Osteoblast (primary cell): Measurements from ENCODE around the gene LRRIQ1. TPM values are rescaled to one million over a fixed set of nuclear protein-coding genes. Genes with fewer than 3 reads are reported as not detected.

Experiments
- DNase-seq: peaks from one replicate; pipeline ENCODE4 v3.0.0; 2011; ENCODE audit warnings: low spot score, mixed read lengths; ENCODE audit not compliant: insufficient read length; ENCODE audit errors: missing footprints
- H2AFZ ChIP-seq: 2 replicates; pipeline ENCODE4 v1.6.0; 2011; ENCODE audit warnings: mild to moderate bottlenecking, low read length
- H3K27ac ChIP-seq: 2 replicates; pipeline ENCODE4 v1.5.1; 2011; ENCODE audit warnings: mild to moderate bottlenecking, low read depth, low read length, moderate library complexity
- H3K27me3 ChIP-seq: 2 replicates; pipeline ENCODE4 v1.6.0; 2012; ENCODE audit warnings: mild to moderate bottlenecking, control low read depth, inconsistent platforms, low read length, moderate library complexity; ENCODE audit not compliant: insufficient read depth
- H3K36me3 ChIP-seq: 2 replicates; pipeline ENCODE4 v1.5.1; 2011; ENCODE audit warnings: mild to moderate bottlenecking, low read length, control low read depth, moderate library complexity; ENCODE audit not compliant: insufficient read depth
- H3K4me1 ChIP-seq: 2 replicates; pipeline ENCODE4 v1.5.1; 2011; ENCODE audit warnings: mild to moderate bottlenecking, low read length, control low read depth, moderate library complexity; ENCODE audit not compliant: insufficient read depth
- H3K4me2 ChIP-seq: 2 replicates; pipeline ENCODE4 v1.6.0; 2011; ENCODE audit warnings: mild to moderate bottlenecking, low read length; ENCODE audit not compliant: insufficient read depth
- H3K4me3 ChIP-seq: fragments of 200-600 bp; sonication (generic); 3 replicates; pipeline ENCODE4 v1.5.1; 2012; ENCODE audit warnings: mild to moderate bottlenecking, low read length, inconsistent platforms; ENCODE audit not compliant: insufficient read depth
- H3K79me2 ChIP-seq: 2 replicates; pipeline ENCODE4 v1.6.0; 2012; ENCODE audit warnings: mild to moderate bottlenecking, low read length, control low read depth, inconsistent platforms; ENCODE audit not compliant: insufficient read depth
- H3K9me3 ChIP-seq: 2 replicates; pipeline ENCODE4 v1.5.1; 2011; ENCODE audit warnings: low read depth, low read length, control low read depth
- H4K20me1 ChIP-seq: 2 replicates; pipeline ENCODE4 v1.6.0; 2012; ENCODE audit warnings: mild to moderate bottlenecking, low read length, control low read depth; ENCODE audit not compliant: insufficient read depth
- total RNA-seq: library from RNA; depleted of rRNA; stranded (reverse); fragments of >200 nt; gene quantifications from 2 replicates; pipeline ENCODE4 v1.2.3, GENCODE V29; 2012
- TF ChIP-seq, protein P1 (sequence below): IDR thresholded peaks from 2 replicates; pipeline ENCODE4 v1.5.1; 2011; ENCODE audit warnings: mild to moderate bottlenecking, low read depth, low read length, moderate library complexity; ENCODE audit errors: extremely low read depth

LRRIQ1 gene
- total RNA-seq, 1 donor: not detected

DNA sequence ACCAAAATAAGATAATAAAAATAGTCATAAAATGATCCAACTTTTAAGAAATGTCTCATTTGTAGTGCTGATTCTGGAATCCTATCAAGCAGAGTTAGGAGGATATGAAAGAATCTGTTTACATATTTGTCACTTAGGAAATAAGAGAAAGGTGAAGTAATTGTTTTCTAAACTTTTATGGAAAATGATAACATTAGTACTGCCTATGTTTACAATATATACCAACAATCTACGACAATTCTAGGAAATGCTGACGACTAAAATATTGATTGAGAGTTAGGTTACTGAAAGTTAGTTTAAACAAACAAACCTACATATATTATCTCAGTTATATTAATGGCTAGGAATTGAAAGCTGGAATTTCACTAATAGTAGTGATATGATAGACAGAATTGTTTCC is 18.1 kb upstream of the LRRIQ1 start:
- DNase-seq: no peak
- Histone ChIP-seq H2AFZ (no peak overlapping the region), H3K27ac (no peak overlapping the region)

DNA sequence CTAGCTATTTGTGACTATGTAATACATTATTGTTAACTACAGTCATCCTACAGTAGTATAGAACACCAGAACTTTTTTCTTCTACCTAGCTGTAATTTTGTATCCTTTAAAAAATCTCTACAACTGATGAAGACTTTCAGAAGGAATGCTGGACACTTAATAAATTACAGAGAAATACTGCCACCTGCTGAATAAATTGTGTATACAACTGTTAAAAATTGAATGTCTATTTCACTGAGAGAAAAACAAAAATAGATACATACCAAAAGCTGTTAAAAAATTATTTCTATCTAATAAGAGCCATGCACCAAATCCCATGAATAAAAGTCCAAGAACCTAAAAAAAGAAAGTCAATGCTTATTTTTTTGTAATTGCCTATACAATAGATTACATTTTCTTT is 6.7 kb upstream of the LRRIQ1 start:
- Histone ChIP-seq H3K4me1 (no peaks in the 10 kb centered on the region), H3K4me3 (no peak overlapping the region), H2AFZ (no peak overlapping the region), H3K27ac (no peak overlapping the region), H3K79me2 (no peaks in the 10 kb centered on the region), H3K27me3 (no peaks in the 10 kb centered on the region), H3K9me3 (no peaks in the 10 kb centered on the region), H3K4me2 (no peak overlapping the region), H4K20me1 (no peaks in the 10 kb centered on the region), H3K36me3 (no peaks in the 10 kb centered on the region)
- TF ChIP-seq, protein P1, sequence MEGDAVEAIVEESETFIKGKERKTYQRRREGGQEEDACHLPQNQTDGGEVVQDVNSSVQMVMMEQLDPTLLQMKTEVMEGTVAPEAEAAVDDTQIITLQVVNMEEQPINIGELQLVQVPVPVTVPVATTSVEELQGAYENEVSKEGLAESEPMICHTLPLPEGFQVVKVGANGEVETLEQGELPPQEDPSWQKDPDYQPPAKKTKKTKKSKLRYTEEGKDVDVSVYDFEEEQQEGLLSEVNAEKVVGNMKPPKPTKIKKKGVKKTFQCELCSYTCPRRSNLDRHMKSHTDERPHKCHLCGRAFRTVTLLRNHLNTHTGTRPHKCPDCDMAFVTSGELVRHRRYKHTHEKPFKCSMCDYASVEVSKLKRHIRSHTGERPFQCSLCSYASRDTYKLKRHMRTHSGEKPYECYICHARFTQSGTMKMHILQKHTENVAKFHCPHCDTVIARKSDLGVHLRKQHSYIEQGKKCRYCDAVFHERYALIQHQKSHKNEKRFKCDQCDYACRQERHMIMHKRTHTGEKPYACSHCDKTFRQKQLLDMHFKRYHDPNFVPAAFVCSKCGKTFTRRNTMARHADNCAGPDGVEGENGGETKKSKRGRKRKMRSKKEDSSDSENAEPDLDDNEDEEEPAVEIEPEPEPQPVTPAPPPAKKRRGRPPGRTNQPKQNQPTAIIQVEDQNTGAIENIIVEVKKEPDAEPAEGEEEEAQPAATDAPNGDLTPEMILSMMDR: peak; percentile 41
- DNase-seq: no peak

More for the DNA sequence above, 18.1 kb upstream of the LRRIQ1 start:
- Histone ChIP-seq H3K4me3 (no peak overlapping the region), H3K9me3 (no peaks in the 10 kb centered on the region), H3K4me2 (no peak overlapping the region), H4K20me1 (no peaks in the 10 kb centered on the region), H3K79me2 (no peaks in the 10 kb centered on the region), H3K4me1 (peaks cover 8% of the 10 kb centered on the region), H3K27me3 (no peaks in the 10 kb centered on the region), H3K36me3 (no peaks in the 10 kb centered on the region)
- TF ChIP-seq, protein P1: no peak

DNA sequence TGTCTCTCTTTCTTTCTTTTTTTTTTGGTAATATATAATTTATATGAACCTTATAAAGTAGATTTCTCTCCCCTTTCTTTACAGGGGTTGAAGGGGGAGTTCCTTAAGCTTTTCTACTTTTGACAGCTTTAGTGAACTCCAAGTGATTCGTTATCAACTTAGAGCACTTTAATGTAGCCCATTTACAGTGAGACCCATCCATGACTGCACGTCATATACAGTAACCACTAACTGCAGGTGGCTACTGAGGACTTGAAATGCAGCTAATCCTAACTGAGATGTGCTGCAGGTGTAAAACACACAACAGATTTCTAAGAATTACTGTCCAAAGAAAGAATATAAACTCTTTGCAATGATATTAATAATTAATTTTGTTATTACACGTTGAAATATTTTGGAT is 582 bp downstream of the LRRIQ1 start:
- TF ChIP-seq, protein P1: no peak
- H3K79me2 ChIP-seq: no peaks in the 10 kb centered on the region

DNA sequence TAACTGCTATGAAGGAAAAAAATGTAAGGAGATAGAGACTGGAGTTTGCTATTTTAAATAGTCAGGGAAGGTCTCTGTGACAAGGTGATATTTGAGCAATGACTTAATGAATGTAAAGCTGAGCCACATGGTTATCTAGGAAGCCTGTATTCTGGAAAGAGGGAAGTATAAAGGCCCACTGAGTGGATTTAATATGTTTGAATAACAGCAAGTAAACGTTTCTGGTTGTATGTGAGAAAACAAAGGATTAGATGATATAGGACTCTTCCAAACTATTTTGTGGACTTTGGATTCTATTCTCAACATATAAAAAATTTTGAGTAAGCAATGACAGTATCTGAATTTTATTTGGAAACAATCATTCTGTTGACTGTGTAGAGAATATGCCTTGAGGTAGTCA is 5.2 kb downstream of the LRRIQ1 start:
- H3K9me3 ChIP-seq: no peaks in the 10 kb centered on the region

More for the DNA sequence above, 582 bp downstream of the LRRIQ1 start:
- peak overlapping the region; percentile 62 for H3K4me3 ChIP-seq
- no peaks in the 10 kb centered on the region for H4K20me1 ChIP-seq
- no peak overlapping the region for H3K27ac ChIP-seq
- peak overlapping the region; percentile 84 for H2AFZ ChIP-seq
- no peaks in the 10 kb centered on the region for H3K9me3 ChIP-seq
- no peaks in the 10 kb centered on the region for H3K36me3 ChIP-seq
- H3K27me3 ChIP-seq: no peaks in the 10 kb centered on the region
- DNase-seq: no peak
- peak overlapping the region; percentile 82 for H3K4me2 ChIP-seq
- H3K4me1 ChIP-seq: no peaks in the 10 kb centered on the region

More for the DNA sequence above, 5.2 kb downstream of the LRRIQ1 start:
- Histone ChIP-seq H2AFZ (no peak overlapping the region), H3K36me3 (no peaks in the 10 kb centered on the region), H3K4me2 (no peak overlapping the region), H3K4me1 (no peaks in the 10 kb centered on the region), H3K27ac (no peak overlapping the region), H3K27me3 (no peaks in the 10 kb centered on the region), H4K20me1 (no peaks in the 10 kb centered on the region), H3K4me3 (no peak overlapping the region), H3K79me2 (no peaks in the 10 kb centered on the region)
- TF ChIP-seq, protein P1: no peak
- no peak for DNase-seq
